ENCODE data around the gene COL11A2. TPM values are rescaled to one million over a fixed set of nuclear protein-coding genes. Genes with fewer than 3 reads are reported as not detected.

The COL11A2 gene
- total and polyA plus RNA-seq, 2 experiments from 2014 or later = 1.6 to 2.7 TPM

GRCh38 chr6:33169291-33170175 lies 22.7 kb downstream of the COL11A2 start:
- no peaks in the 10 kb centered on the region for H3K36me3 ChIP-seq (ENCODE audit: insufficient read depth)
- H3K9me2 ChIP-seq (ENCODE audit: insufficient read depth) = no peaks in the 10 kb centered on the region
- no peaks in the 10 kb centered on the region; the same call in 1 of the 2 replicates for H3K4me1 ChIP-seq (ENCODE audit: insufficient read depth)
- no peak for ATAC-seq
- no peak for DNase-seq (ENCODE audit: low spot score)
- peaks cover 10% of the 10 kb centered on the region for H3K27me3 Mint-ChIP-seq (ENCODE audit: insufficient read depth, low read depth, poor library complexity)
- H3K4me1 Mint-ChIP-seq = peaks cover 6% of the 10 kb centered on the region; the same call in 2 of the 3 replicates
- H3F3A ChIP-seq (replicated peaks; ENCODE audit: low read depth) = no peaks in the 10 kb centered on the region
- no peak overlapping the region for H3K4me2 ChIP-seq
- H4K20me1 ChIP-seq (replicated peaks; ENCODE audit: insufficient read depth) = no peaks in the 10 kb centered on the region
- no peaks in the 10 kb centered on the region for H3K36me3 Mint-ChIP-seq (ENCODE audit: low read depth)
- H3K79me2 ChIP-seq (replicated peaks; ENCODE audit: insufficient read depth) = no peaks in the 10 kb centered on the region
- H3K4me3 Mint-ChIP-seq = no peak overlapping the region
- H3K4me3 ChIP-seq = no peak overlapping the region
- no peaks in the 10 kb centered on the region for H3K27me3 ChIP-seq (ENCODE audit: insufficient read depth)
- no peaks in the 10 kb centered on the region; the same call in 1 of the 3 replicates for H3K9me3 Mint-ChIP-seq
- no peak overlapping the region for H3K27ac ChIP-seq (ENCODE audit: low read depth)
- no peak overlapping the region for H2AFZ ChIP-seq
- TF ChIP-seq POLR2AphosphoS5 (IDR thresholded peaks at IDR 0.05; ENCODE audit: low read depth) = no peak
- TF ChIP-seq ZNF462 (CRISPR knock-in tag; IDR thresholded peaks at IDR 0.05) = no peak
- TF ChIP-seq REST (IDR thresholded peaks at IDR 0.05; ENCODE audit: unreplicated experiment) = no peak
- TF ChIP-seq STAT1 (IDR thresholded peaks at IDR 0.05; ENCODE audit: unreplicated experiment) = no peak
- no peak overlapping the region for H3K27ac Mint-ChIP-seq

Measured in GM23338 (cell line).